ENCODE measurements around the gene FERMT2.

DNA sequence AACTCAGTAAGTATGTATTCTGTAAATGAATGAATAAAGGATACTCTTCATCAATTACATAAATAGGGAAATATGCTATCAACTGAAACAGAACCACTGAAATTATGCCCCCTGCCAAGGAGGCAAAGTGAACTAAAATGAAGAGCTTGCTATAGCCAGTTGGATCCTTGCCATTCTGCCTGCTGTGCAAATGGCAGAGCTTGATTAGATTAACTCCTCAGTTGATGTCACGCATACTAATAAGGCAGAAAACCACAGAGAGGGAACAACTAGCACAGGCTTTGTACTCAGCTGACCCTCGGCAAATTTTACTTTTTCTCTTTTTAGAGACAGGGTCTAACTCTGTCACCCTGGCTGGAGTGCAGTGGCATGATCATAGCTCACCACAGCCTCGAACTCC lies 36.7 kb upstream of the FERMT2 start:
- TF ChIP-seq CTCF (IDR thresholded peaks at IDR 0.05), result no peak
- TF ChIP-seq SIN3A (IDR thresholded peaks at IDR 0.05; ENCODE audit: borderline replicate concordance, insufficient read depth, low read depth, low read length), result no peak
